Neural crest cell (in vitro differentiated cells): ENCODE data around the gene BAHD1. TPM values are rescaled to one million over a fixed set of nuclear protein-coding genes. Genes with fewer than 3 reads are reported as not detected.

Experiments used
- DNase-seq: peaks from one replicate; pipeline ENCODE4 v3.0.0; 2021; ENCODE audit warnings: low read depth, mixed read lengths, low spot score
- H3K27ac Mint-ChIP-seq: one replicate; pipeline ENCODE4 v1.8.0; 2021; ENCODE audit warnings: mild to moderate bottlenecking, mixed read lengths; ENCODE audit not compliant: unreplicated experiment
- H3K27me3 Mint-ChIP-seq: 2 replicates; pipeline ENCODE4 v1.8.0; 2021; ENCODE audit warnings: low read depth, mild to moderate bottlenecking, mixed read lengths
- H3K36me3 Mint-ChIP-seq: 2 replicates; pipeline ENCODE4 v1.8.0; 2021; ENCODE audit warnings: low read depth, mild to moderate bottlenecking, mixed read lengths
- H3K4me1 Mint-ChIP-seq: 2 replicates; pipeline ENCODE4 v1.8.0; 2021; ENCODE audit warnings: mixed read lengths
- H3K4me3 Mint-ChIP-seq: one replicate; pipeline ENCODE4 v1.8.0; 2021; ENCODE audit warnings: mild to moderate bottlenecking, mixed read lengths
- H3K9me3 Mint-ChIP-seq: 2 replicates; pipeline ENCODE4 v1.8.0; 2021; ENCODE audit warnings: mixed read lengths
- CTCF ChIP-seq: fragments of 200-600 bp; sonication (generic); conservative IDR thresholded peaks from 2 replicates; pipeline ENCODE4 v1.5.0; 2021; ENCODE audit warnings: antibody characterized with exemption, mild to moderate bottlenecking
- total RNA-seq: library from RNA; stranded (reverse); gene quantifications from 2 replicates; pipeline ENCODE4 v1.2.1, GENCODE V29; 2021

Gene BAHD1
- total RNA-seq, 1 donor from 2014 or later: 25.6 TPM

- Mint-ChIP-seq H3K27ac (no peak overlapping the region), H3K4me1 (peaks cover 12% of the 10 kb centered on the region)
Observed at GRCh38 chr15:40467261-40467615, 26.5 kb downstream of the BAHD1 start.

GRCh38 chr15:40468898-40469331 lies 28.2 kb downstream of the BAHD1 start:
- no peak for TF ChIP-seq CTCF
- Mint-ChIP-seq H3K4me1 (peaks cover 19% of the 10 kb centered on the region), H3K4me3 (peak overlapping the region; percentile 72), H3K9me3 (no peaks in the 10 kb centered on the region), H3K27me3 (no peaks in the 10 kb centered on the region), H3K27ac (no peak overlapping the region), H3K36me3 (no peaks in the 10 kb centered on the region)
- DNase-seq: no peak

More at GRCh38 chr15:40467261-40467615, 26.5 kb downstream of the BAHD1 start:
- H3K36me3 Mint-ChIP-seq: no peaks in the 10 kb centered on the region
- H3K9me3 Mint-ChIP-seq: no peaks in the 10 kb centered on the region
- TF ChIP-seq CTCF: no peak
- H3K4me3 Mint-ChIP-seq: peak overlapping the region; percentile 53
- H3K27me3 Mint-ChIP-seq: no peaks in the 10 kb centered on the region
- no peak for DNase-seq

DNA sequence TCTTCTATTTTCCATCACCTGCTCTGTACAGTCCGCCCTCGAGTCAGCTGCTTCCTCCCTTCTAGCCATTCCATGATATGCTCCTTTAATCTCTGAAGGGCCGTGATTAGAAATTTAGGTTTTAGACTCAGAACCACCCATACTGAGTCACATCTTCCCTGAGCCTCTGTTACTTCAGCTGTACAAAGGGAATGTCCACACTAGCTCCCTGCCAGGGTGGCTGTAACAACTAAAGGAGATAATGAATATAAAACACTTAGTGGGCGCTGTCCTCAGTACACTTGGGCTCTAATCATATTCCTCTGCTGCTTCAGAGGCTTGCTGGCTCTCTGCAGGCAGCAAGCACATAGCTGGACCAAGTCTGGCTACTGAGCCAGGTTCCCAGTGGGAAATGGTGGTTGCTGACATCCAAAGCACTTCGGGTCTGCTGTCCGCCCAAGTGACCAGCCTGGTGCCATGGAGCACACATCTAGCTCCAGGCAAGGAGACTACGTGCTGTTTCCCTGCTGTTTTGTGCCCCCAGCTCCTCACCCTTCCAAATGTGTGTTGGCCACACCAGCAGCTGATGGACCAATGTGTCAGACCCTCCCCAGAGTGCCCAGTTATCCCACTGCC lies 29.1 kb downstream of the BAHD1 start:
- no peak for DNase-seq

GRCh38 chr15:40470423-40471104 lies 29.8 kb downstream of the BAHD1 start, which contains the start of gene CHST14:
Gene CHST14 (plus strand): TSS chr15:40470984. CDS start chr15:40471214, 230 bp downstream.
- peaks cover 24% of the 10 kb centered on the region for H3K4me1 Mint-ChIP-seq
- H3K36me3 Mint-ChIP-seq: no peaks in the 10 kb centered on the region
- no peaks in the 10 kb centered on the region for H3K9me3 Mint-ChIP-seq
- no peak for TF ChIP-seq CTCF
- peak; percentile 43 for DNase-seq
- peak within 1 kb of the TSS; percentile 88 for H3K4me3 Mint-ChIP-seq
- peak within 1 kb of the TSS; percentile 95 for H3K27ac Mint-ChIP-seq
- H3K27me3 Mint-ChIP-seq: no peaks in the 10 kb centered on the region

More for the DNA sequence above, 29.1 kb downstream of the BAHD1 start:
- H3K4me3 Mint-ChIP-seq: peak overlapping the region; percentile 72
- no peaks in the 10 kb centered on the region for H3K9me3 Mint-ChIP-seq
- H3K4me1 Mint-ChIP-seq: peaks cover 24% of the 10 kb centered on the region
- no peaks in the 10 kb centered on the region for H3K36me3 Mint-ChIP-seq
- no peaks in the 10 kb centered on the region for H3K27me3 Mint-ChIP-seq
- TF ChIP-seq CTCF: no peak
- H3K27ac Mint-ChIP-seq: peak overlapping the region; percentile 69

DNA sequence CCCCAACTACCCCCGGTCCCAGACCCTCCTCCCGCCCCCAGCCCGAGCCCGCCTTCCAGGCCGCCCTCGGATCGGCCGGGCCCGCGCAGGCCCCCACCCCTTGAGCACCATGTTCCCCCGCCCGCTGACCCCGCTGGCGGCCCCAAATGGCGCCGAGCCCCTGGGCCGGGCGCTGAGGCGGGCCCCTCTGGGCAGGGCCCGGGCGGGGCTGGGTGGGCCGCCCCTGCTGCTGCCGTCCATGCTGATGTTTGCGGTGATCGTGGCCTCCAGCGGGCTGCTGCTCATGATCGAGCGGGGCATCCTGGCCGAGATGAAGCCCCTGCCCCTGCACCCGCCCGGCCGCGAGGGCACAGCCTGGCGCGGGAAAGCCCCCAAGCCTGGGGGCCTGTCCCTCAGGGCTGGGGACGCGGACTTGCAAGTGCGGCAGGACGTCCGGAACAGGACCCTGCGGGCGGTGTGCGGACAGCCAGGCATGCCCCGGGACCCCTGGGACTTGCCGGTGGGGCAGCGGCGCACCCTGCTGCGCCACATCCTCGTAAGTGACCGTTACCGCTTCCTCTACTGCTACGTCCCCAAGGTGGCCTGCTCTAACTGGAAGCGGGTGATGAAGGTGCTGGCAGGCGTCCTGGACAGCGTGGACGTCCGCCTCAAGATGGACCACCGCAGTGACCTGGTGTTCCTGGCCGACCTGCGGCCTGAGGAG lies 30.5 kb downstream of the BAHD1 start:
- Mint-ChIP-seq H3K36me3 (no peaks in the 10 kb centered on the region), H3K27ac (peak overlapping the region; percentile 95), H3K4me1 (peaks cover 28% of the 10 kb centered on the region), H3K9me3 (no peaks in the 10 kb centered on the region), H3K4me3 (peak overlapping the region; percentile 88), H3K27me3 (no peaks in the 10 kb centered on the region)
- peak; percentile 29 for DNase-seq
- TF ChIP-seq CTCF: no peak
